Stromal cell of bone marrow (primary cell): Measurements from ENCODE around the gene C3orf20.

Experiments used
- DNase-seq: peaks from one replicate; pipeline ENCODE4 v3.0.0-alpha.2; 2012; ENCODE audit warnings: low read depth

The C3orf20 gene

DNA sequence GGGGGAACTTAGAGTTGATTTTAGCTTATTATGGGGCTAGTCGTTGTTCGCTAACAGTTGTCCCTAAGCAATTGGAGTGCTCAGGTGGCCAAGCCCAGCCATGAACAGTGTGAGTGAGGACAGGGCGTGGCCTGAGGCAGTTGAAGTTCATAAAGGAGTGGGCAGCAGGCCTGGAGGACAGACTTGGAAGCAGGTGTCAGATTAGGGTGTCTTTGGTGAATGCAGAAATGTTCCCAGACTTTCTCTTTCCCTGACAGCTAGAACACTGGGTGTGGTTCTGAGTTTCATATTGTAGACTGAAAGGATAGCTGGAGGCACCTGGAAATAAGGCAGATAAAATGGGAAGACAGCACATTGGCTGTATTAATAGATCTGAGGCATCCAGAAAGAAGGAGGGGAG is 84.0 kb downstream of the C3orf20 start:
- no peak for DNase-seq

DNA sequence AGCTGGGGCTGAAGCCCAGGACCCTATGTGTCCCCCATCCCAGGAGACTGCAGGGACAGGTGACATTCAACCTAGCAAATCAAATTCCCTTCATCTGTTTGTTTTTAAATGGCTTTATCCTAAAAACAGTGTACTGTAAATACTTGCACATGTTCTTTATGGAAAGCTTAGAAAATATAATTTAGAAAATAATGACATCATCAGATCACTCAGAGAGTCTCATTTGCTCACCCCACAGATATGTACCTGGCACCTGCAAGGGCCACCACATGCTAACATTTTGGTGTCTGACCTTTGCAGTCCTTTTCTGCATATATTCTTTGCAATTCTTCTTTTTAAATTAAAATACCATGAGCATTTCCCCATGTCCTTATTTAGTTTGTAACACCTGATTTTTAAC is 85.2 kb downstream of the C3orf20 start:
- no peak for DNase-seq

DNA sequence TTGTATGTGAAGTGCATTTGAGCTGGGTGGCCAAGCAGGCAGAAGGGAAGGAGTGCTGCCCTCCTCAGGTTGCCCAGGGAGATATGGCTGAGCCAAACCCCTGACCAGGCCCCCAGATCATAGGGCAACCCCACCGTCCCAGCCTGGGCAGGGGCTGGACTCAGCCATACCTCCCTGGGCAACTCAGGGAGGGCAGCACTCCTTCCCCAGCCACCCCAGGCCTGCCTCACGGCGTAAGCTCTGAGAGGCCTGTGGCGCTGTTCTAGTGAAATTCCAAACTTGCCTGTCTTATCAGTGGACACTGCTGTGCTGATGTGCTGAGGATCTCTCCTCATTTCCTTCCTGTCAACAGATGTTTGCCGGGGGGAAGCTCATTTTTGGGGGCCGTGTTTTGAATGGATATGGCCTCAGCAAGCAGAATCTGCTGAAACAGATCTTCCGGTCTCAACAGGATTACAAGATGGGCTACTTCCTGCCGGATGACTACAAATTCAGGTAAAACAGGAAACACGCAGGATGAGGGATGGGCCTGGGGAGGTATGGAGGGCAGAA is 86.3 kb downstream of the C3orf20 start:
- no peak for DNase-seq

DNA sequence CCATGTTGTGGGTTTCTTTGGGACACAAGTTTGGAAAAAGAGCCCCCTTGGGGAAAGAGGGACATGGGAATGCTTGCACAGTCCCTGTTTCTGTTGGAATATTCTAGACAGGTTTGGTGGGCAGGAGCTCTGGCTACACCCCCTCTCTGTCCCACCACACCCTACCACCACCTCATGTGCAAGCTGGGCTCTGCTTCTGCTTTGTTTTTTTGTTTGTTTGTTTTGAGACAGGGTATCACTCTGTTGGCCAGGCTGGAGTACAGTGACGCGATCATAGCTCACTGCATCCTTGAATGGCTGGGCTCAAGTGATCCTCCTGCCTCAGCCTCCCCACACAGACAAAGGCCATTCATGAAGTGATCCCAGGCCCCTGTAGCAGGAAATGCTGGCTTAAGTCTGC is 86.9 kb downstream of the C3orf20 start:
- no peak for DNase-seq

DNA sequence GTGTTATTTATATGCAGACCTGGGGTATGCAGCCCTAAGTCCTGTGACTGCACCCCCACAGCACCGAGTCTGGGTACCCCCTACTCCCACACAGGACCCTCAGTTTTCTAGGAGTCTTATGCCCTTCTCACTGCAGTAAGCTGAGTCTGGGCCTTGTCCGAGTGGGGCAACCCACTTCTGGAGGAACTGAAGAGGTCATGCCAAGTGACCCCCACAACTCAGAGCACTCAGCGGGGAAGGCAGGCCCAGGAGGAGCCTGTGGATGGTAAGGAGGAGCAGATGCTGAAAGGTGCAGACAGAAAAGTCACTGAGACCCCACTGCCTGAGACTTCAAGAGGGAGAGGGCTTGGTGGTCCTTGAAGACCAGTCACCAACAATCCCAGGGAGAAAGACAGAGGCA is 87.8 kb downstream of the C3orf20 start:
- no peak for DNase-seq

- DNase-seq, result no peak
These were observed 89.6 kb downstream of the C3orf20 start for GRCh38 chr3:14764331-14765059.

DNA sequence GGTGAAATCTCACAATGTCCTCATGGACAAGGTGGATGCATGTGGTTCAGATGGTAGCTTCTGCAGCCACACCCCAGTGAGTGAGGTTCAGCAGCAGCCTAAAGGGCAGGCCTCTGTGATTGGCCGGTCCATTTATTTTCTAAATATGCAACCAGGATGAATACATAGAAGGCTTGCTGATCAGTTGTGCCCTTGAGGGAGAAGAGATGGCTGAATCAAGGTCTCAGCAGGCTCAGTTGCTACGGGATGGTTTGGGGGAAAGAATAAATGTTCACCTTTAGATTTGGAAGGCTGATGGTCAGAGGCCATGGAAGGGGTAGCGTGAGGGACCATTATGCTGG is 90.1 kb downstream of the C3orf20 start:
- no peak for DNase-seq

- no peak for DNase-seq
These were observed 90.9 kb downstream of the C3orf20 start for GRCh38 chr3:14765576-14766427.

- no peak for DNase-seq
These were observed 91.7 kb downstream of the C3orf20 start for GRCh38 chr3:14766428-14767244.

DNA sequence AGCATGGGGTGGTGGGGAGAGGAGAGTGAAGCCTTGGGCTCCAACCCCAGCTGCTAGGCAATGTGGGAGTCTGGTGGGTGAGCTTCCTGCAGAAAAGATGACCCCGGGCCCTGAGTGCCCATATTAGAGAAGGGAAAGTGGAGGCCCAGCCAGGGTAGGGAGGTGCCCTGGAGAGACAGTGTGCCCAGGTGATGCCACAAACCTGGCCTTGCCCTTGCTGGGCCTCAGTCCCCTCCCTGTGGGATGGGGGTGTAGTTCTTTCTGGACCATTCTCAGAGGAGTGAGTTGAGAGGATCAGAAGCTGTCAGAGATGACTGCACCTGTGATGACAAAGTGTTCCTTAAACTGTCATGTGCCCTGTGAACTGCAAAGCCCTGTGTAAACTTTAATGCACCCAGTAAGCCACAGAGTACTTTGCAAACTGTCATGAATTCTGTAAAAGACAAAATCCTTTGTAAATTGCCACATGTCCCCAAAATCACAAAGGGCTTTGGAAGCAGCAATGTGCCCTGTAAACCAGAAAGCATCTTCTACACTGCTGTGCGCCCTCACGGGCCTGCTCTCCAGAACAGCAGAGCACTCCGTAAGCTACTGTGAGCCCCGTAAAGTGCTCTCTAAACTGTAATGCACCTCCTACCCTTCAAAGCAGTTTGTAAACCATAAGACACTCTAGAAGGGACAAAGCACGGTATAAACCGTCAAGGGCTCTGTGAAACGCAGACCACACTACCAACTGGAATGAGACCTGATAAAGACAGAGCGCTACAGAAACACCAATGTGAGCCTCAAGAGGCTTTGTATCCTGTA is 92.5 kb downstream of the C3orf20 start:
- no peak for DNase-seq

GRCh38 chr3:14768182-14768790 is 93.3 kb downstream of the C3orf20 start:
- DNase-seq, result no peak

DNA sequence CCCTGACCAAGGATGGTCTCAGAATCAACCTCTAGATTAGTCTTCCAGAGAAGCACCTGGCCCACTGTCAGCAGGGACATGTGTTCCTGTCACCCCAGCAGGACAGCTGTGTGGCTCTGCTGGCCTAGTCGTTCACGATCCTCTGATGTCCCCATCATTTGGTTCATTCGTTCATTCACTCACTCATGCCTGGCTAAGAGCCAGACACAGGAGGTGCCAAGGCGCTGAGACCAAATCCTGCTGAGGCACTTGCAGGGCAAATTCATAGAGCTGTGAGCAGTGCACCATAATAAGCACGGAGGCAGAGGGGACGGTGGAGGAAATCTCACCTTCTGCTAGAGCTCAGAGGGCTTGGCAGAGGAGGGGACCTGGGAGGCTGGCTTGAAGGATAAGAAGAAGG is 93.9 kb downstream of the C3orf20 start:
- no peak for DNase-seq

DNA sequence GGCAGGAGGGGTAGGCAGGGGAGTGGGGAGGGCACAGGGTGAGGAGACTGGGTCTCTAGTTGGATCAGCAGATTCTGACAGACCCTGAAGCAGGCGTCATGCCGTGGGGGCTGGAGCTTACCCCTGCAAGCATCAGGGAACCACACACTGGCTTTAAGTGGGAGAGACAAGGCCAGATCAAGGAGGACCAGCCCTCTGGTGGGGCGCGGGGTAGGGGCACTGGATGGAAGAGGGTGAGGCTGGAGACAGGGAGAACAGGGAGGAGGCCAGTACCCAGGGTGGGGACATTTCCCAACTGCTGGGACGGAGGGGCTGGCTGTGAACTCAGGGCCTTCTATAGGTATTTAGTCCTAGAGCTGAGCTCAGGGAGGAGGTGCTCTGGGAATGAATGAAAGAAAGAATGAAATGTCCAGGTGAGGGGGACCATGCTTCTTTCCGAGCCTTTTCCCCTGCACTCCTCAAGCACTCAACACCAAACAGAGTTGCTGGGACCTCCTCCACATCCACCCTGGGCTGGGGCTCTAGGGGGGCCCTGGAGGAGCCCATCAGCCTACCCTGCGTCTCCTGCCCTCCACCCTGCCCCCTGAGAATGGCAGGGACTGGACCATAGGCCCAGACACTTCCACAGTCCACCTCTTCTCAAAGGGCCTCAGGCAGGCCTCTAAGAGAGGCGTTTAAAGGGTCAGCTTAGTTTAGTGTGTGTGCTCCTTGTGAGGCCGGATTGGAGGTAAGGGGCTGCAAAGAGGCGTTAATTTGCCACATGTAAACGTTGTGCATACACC is 94.8 kb downstream of the C3orf20 start:
- DNase-seq, result no peak

DNA sequence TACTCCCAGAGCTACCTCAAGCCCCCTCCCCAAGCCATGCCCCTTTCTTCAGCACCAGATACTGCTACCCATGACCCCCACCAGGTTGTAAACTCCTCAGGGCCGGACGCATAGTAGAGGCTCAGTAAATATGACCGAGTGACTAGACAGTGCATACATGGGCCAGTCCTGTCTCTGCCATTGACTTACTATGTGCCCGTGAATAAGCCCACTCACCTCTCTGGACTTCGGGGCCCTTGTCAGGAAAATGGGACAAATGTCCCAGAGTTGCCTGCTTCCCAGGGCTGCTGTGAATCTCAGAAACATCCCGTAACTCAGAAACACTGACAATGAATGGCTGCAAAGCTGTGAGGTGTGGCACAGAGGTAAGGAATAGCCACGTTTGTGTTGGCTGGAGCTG is 95.7 kb downstream of the C3orf20 start:
- no peak for DNase-seq

GRCh38 chr3:14771593-14772497 is 96.9 kb downstream of the C3orf20 start:
- DNase-seq, result no peak

- no peak for DNase-seq
These were observed 97.7 kb downstream of the C3orf20 start for GRCh38 chr3:14772533-14773138.

DNA sequence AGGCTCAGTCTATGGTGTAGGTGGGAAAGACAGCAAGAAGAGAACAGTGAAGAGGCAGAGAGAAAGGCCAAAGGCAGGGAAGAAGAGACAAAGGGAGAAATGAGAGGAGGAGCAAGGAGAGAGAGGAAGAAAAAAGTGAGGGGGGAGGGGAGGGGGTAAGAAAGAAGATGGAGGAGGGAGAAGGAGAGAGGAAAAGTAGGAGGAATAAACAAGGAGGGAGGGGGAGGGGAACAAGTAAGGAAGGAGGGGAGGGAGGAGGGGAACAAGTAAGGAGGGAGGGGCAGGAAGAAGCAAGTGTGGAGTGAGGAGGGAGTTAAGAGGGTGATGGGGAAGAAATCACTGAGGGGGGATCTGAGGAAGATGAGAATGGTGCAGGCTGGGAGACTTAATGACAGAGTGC is 98.3 kb downstream of the C3orf20 start:
- DNase-seq, result no peak

- DNase-seq, result no peak
These were observed 98.8 kb downstream of the C3orf20 start for GRCh38 chr3:14773691-14774128.

- no peak for DNase-seq
These were observed 99.5 kb downstream of the C3orf20 start for GRCh38 chr3:14774431-14774830.
